ENCODE measurements around the gene EFNA4.

DNA sequence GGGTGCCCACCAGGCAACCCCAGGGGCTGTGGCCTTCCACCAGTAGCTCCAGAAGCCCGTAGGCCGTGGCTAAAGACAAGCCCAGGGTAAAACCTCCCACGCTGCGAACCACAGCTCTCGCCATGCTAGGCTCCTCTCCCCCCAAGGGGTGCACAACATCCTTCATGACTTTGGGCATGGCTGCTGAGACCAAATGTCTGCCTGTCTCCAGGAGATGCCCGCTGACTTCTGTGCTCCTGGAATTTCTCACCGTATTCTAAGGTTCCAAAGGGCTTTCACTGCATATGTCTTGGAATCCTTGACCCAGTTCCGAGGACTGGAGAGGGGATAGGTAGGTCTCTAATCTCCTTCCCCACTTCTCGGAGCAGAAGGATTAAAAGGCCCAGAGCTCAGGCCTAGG lies 30.0 kb upstream of the EFNA4 start, which contains the start of the genes DCST1 and DCST2:
- TF ChIP-seq EZH2 (IDR thresholded peaks at IDR 0.05; ENCODE audit: low read length, unreplicated experiment), result no peak
- TF ChIP-seq, protein P1, sequence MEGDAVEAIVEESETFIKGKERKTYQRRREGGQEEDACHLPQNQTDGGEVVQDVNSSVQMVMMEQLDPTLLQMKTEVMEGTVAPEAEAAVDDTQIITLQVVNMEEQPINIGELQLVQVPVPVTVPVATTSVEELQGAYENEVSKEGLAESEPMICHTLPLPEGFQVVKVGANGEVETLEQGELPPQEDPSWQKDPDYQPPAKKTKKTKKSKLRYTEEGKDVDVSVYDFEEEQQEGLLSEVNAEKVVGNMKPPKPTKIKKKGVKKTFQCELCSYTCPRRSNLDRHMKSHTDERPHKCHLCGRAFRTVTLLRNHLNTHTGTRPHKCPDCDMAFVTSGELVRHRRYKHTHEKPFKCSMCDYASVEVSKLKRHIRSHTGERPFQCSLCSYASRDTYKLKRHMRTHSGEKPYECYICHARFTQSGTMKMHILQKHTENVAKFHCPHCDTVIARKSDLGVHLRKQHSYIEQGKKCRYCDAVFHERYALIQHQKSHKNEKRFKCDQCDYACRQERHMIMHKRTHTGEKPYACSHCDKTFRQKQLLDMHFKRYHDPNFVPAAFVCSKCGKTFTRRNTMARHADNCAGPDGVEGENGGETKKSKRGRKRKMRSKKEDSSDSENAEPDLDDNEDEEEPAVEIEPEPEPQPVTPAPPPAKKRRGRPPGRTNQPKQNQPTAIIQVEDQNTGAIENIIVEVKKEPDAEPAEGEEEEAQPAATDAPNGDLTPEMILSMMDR (conservative IDR thresholded peaks at IDR 0.05; ENCODE audit: low read depth, low read length), result no peak

Data from PC-3 (cell line).